Stimulated activated CD8-positive, alpha-beta memory T cell treated with anti-CD3 and anti-CD28 coated beads, Interleukin-15, amount 100 ng/mL, for 4 hours (primary cell): ENCODE results near the gene HHEX.

ENCODE experiments used
- DNase-seq, 2 donors: peaks; one replicate each; pipeline ENCODE4 v3.0.0-alpha.2; 2020; ENCODE audit warnings: low read depth in 2 of 2

The HHEX gene

GRCh38 chr10:92692697-92693533, 3.2 kb downstream of the HHEX start:
- no peak for DNase-seq

- DNase-seq, result no peak
Observed at GRCh38 chr10:92693534-92693893, 3.8 kb downstream of the HHEX start.

GRCh38 chr10:92695679-92696605, 6.2 kb downstream of the HHEX start:
- DNase-seq, result no peak

- DNase-seq, result no peak
Observed at GRCh38 chr10:92696606-92697383, 7.0 kb downstream of the HHEX start.

- no peak for DNase-seq
Observed at GRCh38 chr10:92697663-92698511, 8.1 kb downstream of the HHEX start.

GRCh38 chr10:92699193-92699517, 9.4 kb downstream of the HHEX start:
- DNase-seq, result no peak

GRCh38 chr10:92699518-92700381, 10.0 kb downstream of the HHEX start:
- no peak for DNase-seq

GRCh38 chr10:92702301-92702916, 12.7 kb downstream of the HHEX start:
- DNase-seq, result no peak

- no peak for DNase-seq
Observed at GRCh38 chr10:92712016-92712889, 22.5 kb downstream of the HHEX start.

GRCh38 chr10:92714152-92714845, 24.5 kb downstream of the HHEX start:
- no peak for DNase-seq

- no peak for DNase-seq
Observed at GRCh38 chr10:92714872-92715271, 25.1 kb downstream of the HHEX start.

- DNase-seq, result no peak
Observed at GRCh38 chr10:92719991-92720830, 30.5 kb downstream of the HHEX start.

- DNase-seq, result no peak
Observed at GRCh38 chr10:92720831-92721165, 31.0 kb downstream of the HHEX start.

GRCh38 chr10:92722349-92722748, 32.6 kb downstream of the HHEX start:
- no peak for DNase-seq

- DNase-seq, result no peak
Observed at GRCh38 chr10:92727141-92727540, 37.4 kb downstream of the HHEX start.

GRCh38 chr10:92727550-92727949, 37.8 kb downstream of the HHEX start:
- DNase-seq, result no peak

GRCh38 chr10:92729886-92730285, 40.1 kb downstream of the HHEX start:
- DNase-seq, result no peak
